HG03442 (cell line): ENCODE measurements around the gene CENPVL1.
A peak's percentile ranks its signal among the peaks of the same experiment; 100 is the strongest.
"Not testable (repeated sequence)": the region's sequence is repeated elsewhere in the genome, so short reads cannot be mapped to it uniquely, and the experiment has no call there.

Source experiments
- ATAC-seq: cut with Tn5 transposase; IDR thresholded peaks from one replicate; pipeline ENCODE4 v1.9.1; 2021; ENCODE audit warnings: mild to moderate bottlenecking, moderate library complexity; ENCODE audit not compliant: unreplicated experiment

CENPVL1 gene

GRCh38 chrX:51710277-51711164, at the start of gene CENPVL1:
Gene CENPVL1 (plus strand): TSS chrX:51710512. CDS start chrX:51710512, 0 bp downstream.
- not testable (repeated sequence) for ATAC-seq

GRCh38 chrX:51665981-51666380, 44.3 kb upstream of the CENPVL1 start:
- no peak for ATAC-seq

GRCh38 chrX:51679689-51680433, 30.5 kb upstream of the CENPVL1 start:
- ATAC-seq, result not testable (repeated sequence)

GRCh38 chrX:51681808-51682719, 28.2 kb upstream of the CENPVL1 start:
- ATAC-seq, result not testable (repeated sequence)

- not testable (repeated sequence) for ATAC-seq
Measured at GRCh38 chrX:51682720-51683062, 27.6 kb upstream of the CENPVL1 start, which contains the start of gene CENPVL2. Gene CENPVL2 (minus strand): TSS chrX:51682831. CDS start chrX:51682831, 0 bp downstream.

- ATAC-seq, result no peak
Measured at GRCh38 chrX:51694254-51694653, 16.1 kb upstream of the CENPVL1 start.

GRCh38 chrX:51697397-51697796, 12.9 kb upstream of the CENPVL1 start:
- ATAC-seq, result no peak

GRCh38 chrX:51712943-51713647, 2.8 kb downstream of the CENPVL1 start:
- not testable (repeated sequence) for ATAC-seq

- no peak for ATAC-seq
Measured at GRCh38 chrX:51728202-51728601, 17.9 kb downstream of the CENPVL1 start.

- no peak for ATAC-seq
Measured at GRCh38 chrX:51737091-51737490, 26.8 kb downstream of the CENPVL1 start.

- ATAC-seq, result no peak
Measured at GRCh38 chrX:51742586-51742985, 32.3 kb downstream of the CENPVL1 start.

- ATAC-seq, result peak; percentile 94
Measured at GRCh38 chrX:51743179-51743957, 33.1 kb downstream of the CENPVL1 start, which contains the start of gene GSPT2. Gene GSPT2 (plus strand): TSS chrX:51743442. CDS start chrX:51743627, 185 bp downstream.

- no peak for ATAC-seq
Measured at GRCh38 chrX:51747671-51748070, 37.4 kb downstream of the CENPVL1 start.

GRCh38 chrX:51759055-51759839, 48.9 kb downstream of the CENPVL1 start:
- no peak for ATAC-seq

GRCh38 chrX:51760657-51761056, 50.3 kb downstream of the CENPVL1 start:
- ATAC-seq, result no peak
